ENCODE results near the gene SHISA3.

DNA sequence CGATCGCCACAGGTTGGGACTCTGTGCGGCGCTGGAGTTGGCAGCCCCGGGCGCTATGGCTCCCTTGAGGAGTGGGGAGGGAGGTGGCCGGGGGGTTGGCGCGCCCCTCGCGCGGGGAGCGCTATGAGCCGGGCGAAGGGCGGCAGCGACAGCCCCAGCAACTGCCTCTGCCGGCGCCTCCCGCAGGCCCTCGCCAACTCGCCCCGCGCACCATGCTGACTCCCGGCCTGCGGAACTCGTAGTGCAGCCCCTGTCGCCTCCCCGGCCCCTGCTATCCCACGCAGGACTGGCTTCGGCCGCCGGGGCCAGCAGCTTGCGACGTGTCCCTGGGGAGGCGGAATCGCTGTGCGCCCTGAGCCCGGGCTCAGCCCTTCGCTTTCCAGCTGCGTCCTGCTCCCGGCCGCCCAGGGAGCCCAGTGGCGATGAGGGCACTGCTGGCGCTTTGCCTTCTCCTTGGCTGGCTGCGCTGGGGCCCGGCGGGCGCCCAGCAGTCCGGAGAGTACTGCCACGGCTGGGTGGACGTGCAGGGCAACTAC is 415 bp downstream of the SHISA3 start:
- TF ChIP-seq, protein P1, sequence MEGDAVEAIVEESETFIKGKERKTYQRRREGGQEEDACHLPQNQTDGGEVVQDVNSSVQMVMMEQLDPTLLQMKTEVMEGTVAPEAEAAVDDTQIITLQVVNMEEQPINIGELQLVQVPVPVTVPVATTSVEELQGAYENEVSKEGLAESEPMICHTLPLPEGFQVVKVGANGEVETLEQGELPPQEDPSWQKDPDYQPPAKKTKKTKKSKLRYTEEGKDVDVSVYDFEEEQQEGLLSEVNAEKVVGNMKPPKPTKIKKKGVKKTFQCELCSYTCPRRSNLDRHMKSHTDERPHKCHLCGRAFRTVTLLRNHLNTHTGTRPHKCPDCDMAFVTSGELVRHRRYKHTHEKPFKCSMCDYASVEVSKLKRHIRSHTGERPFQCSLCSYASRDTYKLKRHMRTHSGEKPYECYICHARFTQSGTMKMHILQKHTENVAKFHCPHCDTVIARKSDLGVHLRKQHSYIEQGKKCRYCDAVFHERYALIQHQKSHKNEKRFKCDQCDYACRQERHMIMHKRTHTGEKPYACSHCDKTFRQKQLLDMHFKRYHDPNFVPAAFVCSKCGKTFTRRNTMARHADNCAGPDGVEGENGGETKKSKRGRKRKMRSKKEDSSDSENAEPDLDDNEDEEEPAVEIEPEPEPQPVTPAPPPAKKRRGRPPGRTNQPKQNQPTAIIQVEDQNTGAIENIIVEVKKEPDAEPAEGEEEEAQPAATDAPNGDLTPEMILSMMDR (IDR thresholded peaks at IDR 0.05): no peak
- TF ChIP-seq POLR2A (IDR thresholded peaks at IDR 0.05): no peak
- TF ChIP-seq POLR2AphosphoS5 (IDR thresholded peaks at IDR 0.05): no peak
